ENCODE data around the gene STARD7. TPM values are rescaled to one million over a fixed set of nuclear protein-coding genes. Genes with fewer than 3 reads are reported as not detected.
A peak's percentile ranks its signal among the peaks of the same experiment; 100 is the strongest.

STARD7 gene
- total and polyA plus RNA-seq, 10 of the 15 experiments (the other 5 are each of a cell fraction or from before 2014, with no cell fraction given) = 85.4 to 237 (median 153) TPM

DNA sequence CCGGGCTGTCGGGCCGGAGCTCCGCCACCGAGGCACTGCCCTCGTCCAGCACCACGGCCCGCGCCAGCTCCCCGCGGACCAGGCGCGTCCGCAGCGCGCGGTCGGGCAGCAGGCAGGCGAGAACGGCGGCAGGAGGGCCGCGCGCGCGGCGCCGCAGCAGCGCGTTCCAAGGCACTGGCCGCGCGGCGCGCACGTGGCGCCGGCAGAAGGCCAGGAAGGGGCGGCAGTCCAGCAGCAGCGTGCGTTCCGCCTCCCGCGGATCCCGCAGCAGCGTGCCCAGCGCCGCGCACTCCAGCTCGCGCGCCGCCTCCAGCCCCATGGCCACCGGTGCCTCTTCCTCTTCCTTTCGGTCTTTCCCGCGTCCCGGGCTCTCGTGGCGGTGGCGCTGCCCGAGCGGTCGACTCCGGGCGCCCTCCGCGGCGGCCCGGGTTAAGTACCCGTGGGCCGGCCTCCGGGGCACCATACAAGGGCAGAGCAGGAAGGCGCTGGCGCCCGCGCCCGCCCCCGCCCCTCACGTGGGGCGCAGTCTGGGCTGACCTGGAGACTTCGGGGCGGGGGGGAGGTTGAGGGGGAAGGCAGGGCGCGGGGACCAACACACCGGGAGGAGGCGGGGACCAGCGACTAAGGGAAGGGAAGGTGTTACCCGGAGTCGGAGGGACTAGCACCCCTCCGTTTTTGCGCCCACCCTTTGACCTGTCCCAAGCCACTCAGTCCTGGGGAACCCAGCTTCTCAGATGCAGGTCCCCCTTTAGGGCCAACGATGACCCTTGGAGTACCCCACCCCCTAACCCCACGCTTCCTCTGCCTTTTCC, 63.4 kb downstream of the STARD7 start, which contains the start of gene DUSP2 (continued):
- TF ChIP-seq, protein P1, sequence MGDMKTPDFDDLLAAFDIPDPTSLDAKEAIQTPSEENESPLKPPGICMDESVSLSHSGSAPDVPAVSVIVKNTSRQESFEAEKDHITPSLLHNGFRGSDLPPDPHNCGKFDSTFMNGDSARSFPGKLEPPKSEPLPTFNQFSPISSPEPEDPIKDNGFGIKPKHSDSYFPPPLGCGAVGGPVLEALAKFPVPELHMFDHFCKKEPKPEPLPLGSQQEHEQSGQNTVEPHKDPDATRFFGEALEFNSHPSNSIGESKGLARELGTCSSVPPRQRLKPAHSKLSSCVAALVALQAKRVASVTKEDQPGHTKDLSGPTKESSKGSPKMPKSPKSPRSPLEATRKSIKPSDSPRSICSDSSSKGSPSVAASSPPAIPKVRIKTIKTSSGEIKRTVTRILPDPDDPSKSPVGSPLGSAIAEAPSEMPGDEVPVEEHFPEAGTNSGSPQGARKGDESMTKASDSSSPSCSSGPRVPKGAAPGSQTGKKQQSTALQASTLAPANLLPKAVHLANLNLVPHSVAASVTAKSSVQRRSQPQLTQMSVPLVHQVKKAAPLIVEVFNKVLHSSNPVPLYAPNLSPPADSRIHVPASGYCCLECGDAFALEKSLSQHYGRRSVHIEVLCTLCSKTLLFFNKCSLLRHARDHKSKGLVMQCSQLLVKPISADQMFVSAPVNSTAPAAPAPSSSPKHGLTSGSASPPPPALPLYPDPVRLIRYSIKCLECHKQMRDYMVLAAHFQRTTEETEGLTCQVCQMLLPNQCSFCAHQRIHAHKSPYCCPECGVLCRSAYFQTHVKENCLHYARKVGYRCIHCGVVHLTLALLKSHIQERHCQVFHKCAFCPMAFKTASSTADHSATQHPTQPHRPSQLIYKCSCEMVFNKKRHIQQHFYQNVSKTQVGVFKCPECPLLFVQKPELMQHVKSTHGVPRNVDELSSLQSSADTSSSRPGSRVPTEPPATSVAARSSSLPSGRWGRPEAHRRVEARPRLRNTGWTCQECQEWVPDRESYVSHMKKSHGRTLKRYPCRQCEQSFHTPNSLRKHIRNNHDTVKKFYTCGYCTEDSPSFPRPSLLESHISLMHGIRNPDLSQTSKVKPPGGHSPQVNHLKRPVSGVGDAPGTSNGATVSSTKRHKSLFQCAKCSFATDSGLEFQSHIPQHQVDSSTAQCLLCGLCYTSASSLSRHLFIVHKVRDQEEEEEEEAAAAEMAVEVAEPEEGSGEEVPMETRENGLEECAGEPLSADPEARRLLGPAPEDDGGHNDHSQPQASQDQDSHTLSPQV (IDR thresholded peaks at IDR 0.05) = peak; percentile 44; the same call in 1 of the 2 replicates
- TF ChIP-seq, protein P2, sequence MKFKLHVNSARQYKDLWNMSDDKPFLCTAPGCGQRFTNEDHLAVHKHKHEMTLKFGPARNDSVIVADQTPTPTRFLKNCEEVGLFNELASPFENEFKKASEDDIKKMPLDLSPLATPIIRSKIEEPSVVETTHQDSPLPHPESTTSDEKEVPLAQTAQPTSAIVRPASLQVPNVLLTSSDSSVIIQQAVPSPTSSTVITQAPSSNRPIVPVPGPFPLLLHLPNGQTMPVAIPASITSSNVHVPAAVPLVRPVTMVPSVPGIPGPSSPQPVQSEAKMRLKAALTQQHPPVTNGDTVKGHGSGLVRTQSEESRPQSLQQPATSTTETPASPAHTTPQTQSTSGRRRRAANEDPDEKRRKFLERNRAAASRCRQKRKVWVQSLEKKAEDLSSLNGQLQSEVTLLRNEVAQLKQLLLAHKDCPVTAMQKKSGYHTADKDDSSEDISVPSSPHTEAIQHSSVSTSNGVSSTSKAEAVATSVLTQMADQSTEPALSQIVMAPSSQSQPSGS (IDR thresholded peaks at IDR 0.05; ENCODE audit: low read length) = no peak
- TF ChIP-seq CHD4 (IDR thresholded peaks at IDR 0.05) (no peak), RBBP5 (conservative IDR thresholded peaks at IDR 0.05) (no peak), HDGF (IDR thresholded peaks at IDR 0.05) (peak; percentile 89), KDM1A (IDR thresholded peaks at IDR 0.05; ENCODE audit: borderline replicate concordance) (no peak), POLR2AphosphoS5 (IDR thresholded peaks at IDR 0.05; ENCODE audit: low read length) (peak; percentile 99), HDAC6 (IDR thresholded peaks at IDR 0.05; ENCODE audit: unreplicated experiment) (peak; percentile 95), SUZ12 (IDR thresholded peaks at IDR 0.05; ENCODE audit: unreplicated experiment) (no peak), SP1 (IDR thresholded peaks at IDR 0.05; ENCODE audit: low read depth, low read length) (peak; percentile 35), MTA2 (IDR thresholded peaks at IDR 0.05; ENCODE audit: low read depth) (no peak), NFYA (IDR thresholded peaks at IDR 0.05; ENCODE audit: borderline replicate concordance, low read depth, low read length) (no peak), PAX8 (IDR thresholded peaks at IDR 0.05) (no peak), MTA3 (IDR thresholded peaks at IDR 0.05; ENCODE audit: borderline replicate concordance, low read length) (no peak), ZNF384 (IDR thresholded peaks at IDR 0.05; ENCODE audit: borderline replicate concordance, low read depth, low read length) (no peak), YBX1 (IDR thresholded peaks at IDR 0.05) (no peak), SMC3 (IDR thresholded peaks at IDR 0.05; ENCODE audit: borderline replicate concordance, low read length) (no peak), NR2C1 (IDR thresholded peaks at IDR 0.05) (peak; percentile 27; the same call in 1 of the 2 replicates), RAD51 (IDR thresholded peaks at IDR 0.05) (peak; percentile 77)
- TF ChIP-seq, protein P3, sequence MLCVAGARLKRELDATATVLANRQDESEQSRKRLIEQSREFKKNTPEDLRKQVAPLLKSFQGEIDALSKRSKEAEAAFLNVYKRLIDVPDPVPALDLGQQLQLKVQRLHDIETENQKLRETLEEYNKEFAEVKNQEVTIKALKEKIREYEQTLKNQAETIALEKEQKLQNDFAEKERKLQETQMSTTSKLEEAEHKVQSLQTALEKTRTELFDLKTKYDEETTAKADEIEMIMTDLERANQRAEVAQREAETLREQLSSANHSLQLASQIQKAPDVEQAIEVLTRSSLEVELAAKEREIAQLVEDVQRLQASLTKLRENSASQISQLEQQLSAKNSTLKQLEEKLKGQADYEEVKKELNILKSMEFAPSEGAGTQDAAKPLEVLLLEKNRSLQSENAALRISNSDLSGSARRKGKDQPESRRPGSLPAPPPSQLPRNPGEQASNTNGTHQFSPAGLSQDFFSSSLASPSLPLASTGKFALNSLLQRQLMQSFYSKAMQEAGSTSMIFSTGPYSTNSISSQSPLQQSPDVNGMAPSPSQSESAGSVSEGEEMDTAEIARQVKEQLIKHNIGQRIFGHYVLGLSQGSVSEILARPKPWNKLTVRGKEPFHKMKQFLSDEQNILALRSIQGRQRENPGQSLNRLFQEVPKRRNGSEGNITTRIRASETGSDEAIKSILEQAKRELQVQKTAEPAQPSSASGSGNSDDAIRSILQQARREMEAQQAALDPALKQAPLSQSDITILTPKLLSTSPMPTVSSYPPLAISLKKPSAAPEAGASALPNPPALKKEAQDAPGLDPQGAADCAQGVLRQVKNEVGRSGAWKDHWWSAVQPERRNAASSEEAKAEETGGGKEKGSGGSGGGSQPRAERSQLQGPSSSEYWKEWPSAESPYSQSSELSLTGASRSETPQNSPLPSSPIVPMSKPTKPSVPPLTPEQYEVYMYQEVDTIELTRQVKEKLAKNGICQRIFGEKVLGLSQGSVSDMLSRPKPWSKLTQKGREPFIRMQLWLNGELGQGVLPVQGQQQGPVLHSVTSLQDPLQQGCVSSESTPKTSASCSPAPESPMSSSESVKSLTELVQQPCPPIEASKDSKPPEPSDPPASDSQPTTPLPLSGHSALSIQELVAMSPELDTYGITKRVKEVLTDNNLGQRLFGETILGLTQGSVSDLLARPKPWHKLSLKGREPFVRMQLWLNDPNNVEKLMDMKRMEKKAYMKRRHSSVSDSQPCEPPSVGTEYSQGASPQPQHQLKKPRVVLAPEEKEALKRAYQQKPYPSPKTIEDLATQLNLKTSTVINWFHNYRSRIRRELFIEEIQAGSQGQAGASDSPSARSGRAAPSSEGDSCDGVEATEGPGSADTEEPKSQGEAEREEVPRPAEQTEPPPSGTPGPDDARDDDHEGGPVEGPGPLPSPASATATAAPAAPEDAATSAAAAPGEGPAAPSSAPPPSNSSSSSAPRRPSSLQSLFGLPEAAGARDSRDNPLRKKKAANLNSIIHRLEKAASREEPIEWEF (IDR thresholded peaks at IDR 0.05; ENCODE audit: insufficient replicate concordance, low read depth, low read length) = no peak

All from GM12878 (cell line).